Activated T-helper 2 cell treated with anti-CD3 and anti-CD28 coated beads, Interferon-gamma antibody, Interleukin-2, Interleukin-4, amounts not matched to agents 10 μg/mL and 5 μg/mL and 100 μg/mL, durations not matched to agents 14 hours and 24 hours and 36 hours (primary cell): ENCODE data around the gene KRT82. TPM values are rescaled to one million over a fixed set of nuclear protein-coding genes. Genes with fewer than 3 reads are reported as not detected.

Experiments used
- DNase-seq: peaks from one replicate; pipeline ENCODE4 v3.0.0; 2021; ENCODE audit warnings: low spot score
- H3K27ac Mint-ChIP-seq: one replicate; pipeline ENCODE4 v1.8.0; 2021; ENCODE audit warnings: mixed read lengths
- H3K27me3 Mint-ChIP-seq: one replicate; pipeline ENCODE4 v1.8.0; 2021; ENCODE audit warnings: low read depth, mixed read lengths
- H3K36me3 Mint-ChIP-seq: one replicate; pipeline ENCODE4 v1.8.0; 2021; ENCODE audit warnings: low read depth, mixed read lengths
- H3K4me1 Mint-ChIP-seq: one replicate; pipeline ENCODE4 v1.8.0; 2021; ENCODE audit warnings: low read depth, mixed read lengths
- H3K4me3 Mint-ChIP-seq: one replicate; pipeline ENCODE4 v1.8.0; 2021; ENCODE audit warnings: low read depth, mild to moderate bottlenecking, moderate library complexity, mixed read lengths
- H3K9me3 Mint-ChIP-seq: one replicate; pipeline ENCODE4 v1.8.0; 2021; ENCODE audit warnings: mixed read lengths
- intact Hi-C: fragments of 100-400 bp; cut with micrococcal nuclease; formaldehyde crosslinking; loops from one replicate; pipeline ENCODE4 v1.15.1; 2023
- total RNA-seq: library from RNA; stranded (reverse); gene quantifications from 2 replicates; pipeline ENCODE4 v1.2.3, GENCODE V29; 2022

KRT82 gene
- total RNA-seq, 1 donor from 2014 or later, result not detected

DNA sequence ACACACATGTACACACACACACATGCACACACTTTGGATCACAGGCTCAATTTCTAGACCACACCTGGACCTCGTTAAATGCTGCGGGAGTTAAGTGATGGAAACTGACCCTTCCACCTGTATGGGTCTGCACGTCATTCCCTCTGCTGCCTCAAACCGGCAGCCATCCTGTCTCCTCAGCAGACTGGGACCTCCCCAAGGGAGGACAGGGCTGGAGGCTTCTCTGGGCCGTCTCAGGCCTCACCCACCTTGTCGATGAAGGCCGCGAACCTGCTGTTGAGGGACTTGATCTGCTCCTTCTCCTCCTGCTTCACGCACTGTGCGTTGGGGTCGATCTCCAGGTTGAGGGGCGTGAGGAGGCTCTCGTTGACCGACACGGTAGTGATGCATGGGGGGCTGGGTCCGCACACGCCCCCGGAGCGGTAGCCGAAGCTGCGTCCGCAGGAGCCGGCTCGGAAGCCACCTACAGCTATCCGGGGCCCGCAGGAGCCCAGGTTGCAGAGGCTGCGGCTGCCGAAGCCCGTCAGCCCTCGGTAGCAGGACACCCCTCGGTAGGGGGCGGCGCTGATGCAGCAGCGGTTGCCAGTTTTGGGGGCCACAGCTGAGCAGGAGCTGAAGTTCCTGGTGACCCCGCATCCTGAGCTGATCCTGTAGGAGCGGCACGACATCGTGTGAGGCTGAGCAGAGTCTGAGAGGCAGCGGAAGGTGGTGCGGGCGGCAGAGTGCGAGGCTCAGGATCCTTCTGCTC, 39.2 kb downstream of the KRT82 start, which contains the start of gene KRT85:
Gene KRT85, minus strand, starts transcription at position 744 of the 748 bp plus-strand sequence. Its CDS starts 76 bp downstream, at position 668.
- no peak for DNase-seq
- Mint-ChIP-seq H3K4me3 (no peak within 1 kb of the TSS), H3K27me3 (no peaks in the 10 kb centered on the region), H3K9me3 (no peaks in the 10 kb centered on the region), H3K27ac (no peak within 1 kb of the TSS), H3K36me3 (no peaks in the 10 kb centered on the region), H3K4me1 (no peaks in the 10 kb centered on the region)
- intact Hi-C loops, result no loop called here

- H3K27ac Mint-ChIP-seq, result no peak overlapping the region
- no peaks in the 10 kb centered on the region for H3K27me3 Mint-ChIP-seq
- H3K4me1 Mint-ChIP-seq, result no peaks in the 10 kb centered on the region
- no peak for DNase-seq
- no peak overlapping the region for H3K4me3 Mint-ChIP-seq
- H3K36me3 Mint-ChIP-seq, result no peaks in the 10 kb centered on the region
- intact Hi-C loops, result no loop called here
- H3K9me3 Mint-ChIP-seq, result no peaks in the 10 kb centered on the region
Observed at GRCh38 chr12:52364901-52365489, 41.1 kb downstream of the KRT82 start.

DNA sequence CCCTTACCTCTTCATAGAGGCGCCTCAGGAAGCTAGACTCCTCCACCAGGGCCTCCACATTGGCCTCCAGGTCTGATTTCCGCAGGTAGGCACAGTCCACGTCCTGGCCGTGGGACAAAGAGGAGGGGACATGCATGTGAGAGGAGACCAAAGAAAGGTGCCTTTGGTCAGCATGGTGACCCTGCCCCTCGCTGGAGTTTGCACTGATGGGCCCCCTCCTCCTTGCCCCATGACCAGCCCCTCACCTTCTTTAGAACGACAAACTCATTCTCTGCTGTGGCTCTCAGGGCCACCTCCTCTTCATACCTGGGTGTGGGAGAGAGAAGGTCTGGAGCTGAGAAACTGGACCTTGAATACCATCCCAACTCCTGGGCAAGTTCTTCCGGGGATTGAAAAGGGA, 42.1 kb downstream of the KRT82 start:
- no peaks in the 10 kb centered on the region for H3K27me3 Mint-ChIP-seq
- no peak overlapping the region for H3K4me3 Mint-ChIP-seq
- no peaks in the 10 kb centered on the region for H3K4me1 Mint-ChIP-seq
- no peaks in the 10 kb centered on the region for H3K9me3 Mint-ChIP-seq
- no peak for DNase-seq
- no peak overlapping the region for H3K27ac Mint-ChIP-seq
- intact Hi-C loops, result no loop called here
- no peaks in the 10 kb centered on the region for H3K36me3 Mint-ChIP-seq

- no peak overlapping the region for H3K4me3 Mint-ChIP-seq
- H3K4me1 Mint-ChIP-seq, result peaks cover 2% of the 10 kb centered on the region
- intact Hi-C loops, result no loop called here
- DNase-seq, result no peak
- no peaks in the 10 kb centered on the region for H3K36me3 Mint-ChIP-seq
- no peak overlapping the region for H3K27ac Mint-ChIP-seq
- no peaks in the 10 kb centered on the region for H3K27me3 Mint-ChIP-seq
- H3K9me3 Mint-ChIP-seq, result no peaks in the 10 kb centered on the region
Observed at GRCh38 chr12:52363111-52363679, 42.9 kb downstream of the KRT82 start.

DNA sequence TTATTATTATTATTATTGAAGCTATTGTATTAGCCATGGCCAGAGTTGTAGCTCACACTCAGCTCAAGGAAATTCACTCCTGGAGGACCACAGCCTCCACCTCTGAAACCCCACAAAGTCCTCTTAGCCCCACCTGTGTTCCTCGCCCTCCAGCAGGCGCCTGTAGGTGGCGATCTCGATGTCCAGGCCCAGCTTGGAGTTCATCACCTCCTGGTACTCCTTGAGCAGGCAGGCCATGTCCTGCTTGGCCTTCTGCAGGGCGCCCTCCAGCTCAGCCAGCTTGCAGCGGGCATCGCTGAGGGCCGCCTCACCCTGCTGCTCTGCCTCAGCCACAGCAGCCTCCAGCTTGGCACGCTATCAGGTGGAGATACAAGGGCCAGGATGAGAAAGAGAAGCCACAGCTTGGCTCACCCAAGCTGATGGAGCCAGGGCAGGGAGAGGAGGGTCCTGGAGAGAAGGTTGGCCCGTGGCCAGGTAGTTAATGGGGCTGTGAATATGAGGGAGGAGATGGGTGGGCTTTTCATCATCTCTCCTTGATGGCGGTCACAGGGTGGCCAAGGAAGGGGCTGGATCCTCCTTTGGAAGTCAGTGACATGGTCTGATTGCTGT, 43.9 kb downstream of the KRT82 start:
- H3K36me3 Mint-ChIP-seq, result no peaks in the 10 kb centered on the region
- H3K4me3 Mint-ChIP-seq, result no peak overlapping the region
- peaks cover 2% of the 10 kb centered on the region for H3K4me1 Mint-ChIP-seq
- no peaks in the 10 kb centered on the region for H3K27me3 Mint-ChIP-seq
- H3K27ac Mint-ChIP-seq, result no peak overlapping the region
- DNase-seq, result no peak
- H3K9me3 Mint-ChIP-seq, result no peaks in the 10 kb centered on the region
- intact Hi-C loops, result no loop called here

DNA sequence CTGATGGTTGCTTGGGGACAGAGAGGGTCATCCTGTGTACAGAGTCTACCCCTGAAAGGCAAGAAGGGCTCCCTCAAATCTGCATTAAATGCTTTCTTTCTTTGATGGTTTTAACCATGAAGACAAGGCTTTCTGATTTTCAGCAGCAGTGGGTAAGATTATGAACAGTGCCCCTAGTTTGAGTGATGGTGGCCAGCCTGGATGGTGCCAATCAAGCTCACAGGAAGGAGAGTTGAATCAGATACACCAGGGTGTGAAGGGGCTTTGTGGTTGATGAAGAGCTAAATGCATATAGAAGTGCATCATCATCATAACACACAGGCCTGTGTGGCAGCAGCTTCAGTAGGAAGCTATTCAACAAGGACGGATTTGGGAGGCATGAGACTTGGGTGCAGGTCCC, 44.6 kb downstream of the KRT82 start:
- Mint-ChIP-seq H3K36me3 (no peaks in the 10 kb centered on the region), H3K4me1 (peaks cover 2% of the 10 kb centered on the region), H3K27ac (no peak overlapping the region), H3K9me3 (no peaks in the 10 kb centered on the region), H3K4me3 (no peak overlapping the region), H3K27me3 (no peaks in the 10 kb centered on the region)
- no peak for DNase-seq
- intact Hi-C loops, result no loop called here

DNA sequence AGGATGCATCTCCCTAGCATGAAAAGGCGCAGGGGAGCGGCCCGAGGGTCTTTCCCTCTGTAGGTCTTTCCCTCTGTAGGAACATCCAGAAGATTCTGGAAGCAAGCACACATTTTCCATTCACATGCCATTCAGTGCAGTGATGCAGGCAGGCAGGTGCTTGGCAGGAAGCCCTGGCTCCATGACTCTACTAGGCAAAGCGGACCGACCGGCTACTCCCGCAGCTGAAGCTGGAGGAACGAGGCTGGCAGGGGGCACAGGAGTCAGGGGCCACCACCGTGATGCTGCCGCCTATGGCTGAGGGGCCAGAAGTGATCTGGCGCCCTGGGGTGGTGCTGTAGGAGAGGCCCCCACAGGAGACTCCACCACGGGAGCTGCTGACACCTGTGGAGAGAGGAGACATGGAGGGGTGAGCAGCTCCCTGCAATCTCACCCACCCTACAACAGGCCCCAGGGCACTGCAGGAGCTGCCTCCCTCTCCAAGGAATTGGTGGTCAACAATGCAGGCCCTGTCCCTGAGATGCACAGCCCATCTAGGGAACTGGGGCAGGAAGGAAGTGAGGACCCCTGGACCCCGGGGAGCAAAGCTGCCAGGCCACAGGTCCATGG, 45.4 kb downstream of the KRT82 start:
- no peak overlapping the region for H3K4me3 Mint-ChIP-seq
- no peaks in the 10 kb centered on the region for H3K9me3 Mint-ChIP-seq
- H3K27ac Mint-ChIP-seq, result no peak overlapping the region
- H3K27me3 Mint-ChIP-seq, result no peaks in the 10 kb centered on the region
- no peaks in the 10 kb centered on the region for H3K36me3 Mint-ChIP-seq
- intact Hi-C loops, result no loop called here
- no peak for DNase-seq
- H3K4me1 Mint-ChIP-seq, result peaks cover 2% of the 10 kb centered on the region

DNA sequence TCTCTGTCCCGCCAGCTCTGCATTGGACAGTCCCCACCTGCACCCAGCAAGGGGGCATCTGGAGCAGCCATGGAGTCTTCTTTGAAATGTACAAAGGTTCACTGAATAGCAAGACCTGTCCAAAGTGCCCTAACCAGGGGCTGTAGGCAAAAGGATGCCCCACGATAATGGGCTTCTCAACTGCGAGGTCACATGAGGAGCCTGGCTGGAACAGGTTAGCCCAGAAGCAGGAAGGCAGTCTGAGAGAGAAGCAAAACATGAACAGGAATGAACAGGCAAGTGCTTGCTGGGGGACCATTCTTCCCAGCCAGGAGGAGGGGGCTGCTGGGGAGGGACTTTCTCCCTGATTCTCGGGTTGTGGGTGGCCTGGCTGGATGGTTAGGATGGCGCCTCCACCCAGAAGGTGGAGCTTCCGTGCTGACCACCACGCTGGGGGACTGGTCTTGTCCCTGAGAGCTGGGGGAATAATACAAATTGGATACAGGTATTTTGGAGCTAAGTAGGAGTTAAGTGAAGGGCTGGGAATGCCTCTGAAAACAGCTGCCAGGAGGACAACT, 46.0 kb downstream of the KRT82 start:
- no peaks in the 10 kb centered on the region for H3K9me3 Mint-ChIP-seq
- intact Hi-C loops, result no loop called here
- peaks cover 2% of the 10 kb centered on the region for H3K4me1 Mint-ChIP-seq
- H3K4me3 Mint-ChIP-seq, result no peak overlapping the region
- no peaks in the 10 kb centered on the region for H3K27me3 Mint-ChIP-seq
- no peak overlapping the region for H3K27ac Mint-ChIP-seq
- DNase-seq, result no peak
- H3K36me3 Mint-ChIP-seq, result no peaks in the 10 kb centered on the region

- Mint-ChIP-seq H3K4me3 (no peak overlapping the region), H3K9me3 (no peaks in the 10 kb centered on the region), H3K27me3 (no peaks in the 10 kb centered on the region), H3K4me1 (peaks cover 2% of the 10 kb centered on the region), H3K36me3 (no peaks in the 10 kb centered on the region), H3K27ac (no peak overlapping the region)
- intact Hi-C loops, result no loop called here
- no peak for DNase-seq
Observed at GRCh38 chr12:52359621-52360061, 46.5 kb downstream of the KRT82 start.

- Mint-ChIP-seq H3K4me3 (no peak overlapping the region), H3K27me3 (peaks cover 7% of the 10 kb centered on the region), H3K4me1 (peaks cover 2% of the 10 kb centered on the region), H3K36me3 (no peaks in the 10 kb centered on the region), H3K27ac (no peak overlapping the region), H3K9me3 (no peaks in the 10 kb centered on the region)
- intact Hi-C loops, result no loop called here
- DNase-seq, result no peak
Observed at GRCh38 chr12:52358575-52359350, 47.4 kb downstream of the KRT82 start.

DNA sequence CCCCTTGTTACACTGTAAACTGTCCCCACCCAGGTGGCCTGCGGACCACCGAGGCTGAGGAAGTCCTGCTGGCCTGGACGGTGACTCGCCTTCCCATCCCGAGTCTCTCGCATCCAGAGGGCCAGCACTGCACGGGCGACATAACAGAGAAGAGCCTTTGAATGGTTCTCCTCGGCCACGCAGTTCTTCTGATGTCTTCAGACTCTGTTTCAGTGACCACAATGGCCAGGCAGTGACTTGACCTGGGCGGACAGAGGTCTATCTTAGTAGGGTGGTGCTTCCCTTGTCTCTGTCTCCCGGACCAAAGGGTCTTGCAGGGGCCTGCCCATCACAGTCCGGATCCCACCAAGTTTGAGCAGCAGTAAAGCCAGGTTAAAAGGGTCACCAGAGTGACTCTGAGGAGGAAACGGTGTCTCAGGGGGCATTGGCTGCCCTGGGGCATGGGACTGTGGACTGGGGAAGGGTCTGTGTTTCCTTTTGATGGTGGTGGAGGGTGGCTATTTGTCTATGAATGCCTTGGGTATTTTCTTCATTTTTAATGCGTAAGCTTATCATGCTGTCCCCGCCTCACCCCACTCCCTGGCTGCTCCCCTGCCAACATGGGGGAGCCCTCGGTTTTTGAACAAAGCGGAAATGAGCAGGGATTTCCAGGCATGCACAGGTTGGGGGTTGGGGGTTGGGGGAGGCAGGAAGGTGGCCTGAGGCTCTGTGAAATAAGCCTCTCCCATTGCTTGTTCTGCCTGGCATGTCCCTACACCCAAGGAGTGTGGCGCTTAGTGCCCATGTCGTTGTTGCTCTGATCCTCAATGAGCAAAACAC, 49.2 kb downstream of the KRT82 start:
- Mint-ChIP-seq H3K4me1 (peaks cover 2% of the 10 kb centered on the region), H3K9me3 (no peaks in the 10 kb centered on the region), H3K27ac (no peak overlapping the region), H3K4me3 (no peak overlapping the region), H3K27me3 (peaks cover 18% of the 10 kb centered on the region), H3K36me3 (no peaks in the 10 kb centered on the region)
- DNase-seq, result no peak
- intact Hi-C loops, result no loop called here
